Fibroblast of skin of right quadriceps (primary cell): Measurements from ENCODE around the gene RNPS1.
A peak's percentile ranks its signal among the peaks of the same experiment; 100 is the strongest.

Experiments used
- DNase-seq: peaks from one replicate; pipeline ENCODE4 v3.0.0-alpha.2; 2013

The RNPS1 gene, protein sequence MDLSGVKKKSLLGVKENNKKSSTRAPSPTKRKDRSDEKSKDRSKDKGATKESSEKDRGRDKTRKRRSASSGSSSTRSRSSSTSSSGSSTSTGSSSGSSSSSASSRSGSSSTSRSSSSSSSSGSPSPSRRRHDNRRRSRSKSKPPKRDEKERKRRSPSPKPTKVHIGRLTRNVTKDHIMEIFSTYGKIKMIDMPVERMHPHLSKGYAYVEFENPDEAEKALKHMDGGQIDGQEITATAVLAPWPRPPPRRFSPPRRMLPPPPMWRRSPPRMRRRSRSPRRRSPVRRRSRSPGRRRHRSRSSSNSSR

DNA sequence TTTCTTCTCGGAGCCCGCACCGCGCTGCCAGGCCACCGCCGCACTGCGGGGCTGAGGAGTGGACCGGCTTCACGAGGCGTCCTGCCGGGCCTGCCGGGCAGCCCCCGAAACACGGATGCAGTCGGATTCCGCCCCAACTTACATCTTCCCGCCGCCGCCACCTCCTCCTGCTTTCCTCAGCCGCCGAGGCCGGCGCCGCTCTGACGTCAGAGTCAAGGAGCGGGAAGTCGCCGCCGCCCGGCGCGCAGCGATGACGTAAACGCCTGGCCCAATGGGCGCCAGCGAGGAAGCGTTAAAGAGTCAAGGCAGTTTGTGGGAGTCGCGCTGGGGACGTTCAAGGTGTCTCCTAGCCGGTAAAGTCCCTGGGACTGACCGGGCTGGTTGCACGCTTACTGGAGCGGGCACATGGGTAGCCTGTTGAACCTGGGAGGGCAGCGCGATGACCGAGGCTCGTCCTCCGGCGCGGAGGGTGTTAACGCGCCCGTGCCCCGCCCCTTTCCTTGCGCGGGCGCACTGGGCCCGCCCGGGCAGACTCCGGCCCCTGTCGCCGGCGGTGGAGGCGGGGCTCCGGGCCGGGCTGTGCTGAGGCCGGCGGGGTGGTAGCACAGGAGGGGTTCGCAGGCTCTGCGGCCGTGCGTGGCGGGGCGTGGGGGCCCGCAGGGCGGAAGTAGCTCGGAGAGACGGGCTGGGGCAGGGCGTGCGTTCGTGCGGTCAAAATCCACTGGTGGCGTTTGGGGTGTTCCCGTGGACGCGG, at the start of gene RNPS1:
TSS of gene RNPS1 (minus strand) at position 214 of the 754 bp plus-strand sequence. CDS start 3,483 bp downstream, outside the sequence.
- DNase-seq = peak; percentile 96

DNA sequence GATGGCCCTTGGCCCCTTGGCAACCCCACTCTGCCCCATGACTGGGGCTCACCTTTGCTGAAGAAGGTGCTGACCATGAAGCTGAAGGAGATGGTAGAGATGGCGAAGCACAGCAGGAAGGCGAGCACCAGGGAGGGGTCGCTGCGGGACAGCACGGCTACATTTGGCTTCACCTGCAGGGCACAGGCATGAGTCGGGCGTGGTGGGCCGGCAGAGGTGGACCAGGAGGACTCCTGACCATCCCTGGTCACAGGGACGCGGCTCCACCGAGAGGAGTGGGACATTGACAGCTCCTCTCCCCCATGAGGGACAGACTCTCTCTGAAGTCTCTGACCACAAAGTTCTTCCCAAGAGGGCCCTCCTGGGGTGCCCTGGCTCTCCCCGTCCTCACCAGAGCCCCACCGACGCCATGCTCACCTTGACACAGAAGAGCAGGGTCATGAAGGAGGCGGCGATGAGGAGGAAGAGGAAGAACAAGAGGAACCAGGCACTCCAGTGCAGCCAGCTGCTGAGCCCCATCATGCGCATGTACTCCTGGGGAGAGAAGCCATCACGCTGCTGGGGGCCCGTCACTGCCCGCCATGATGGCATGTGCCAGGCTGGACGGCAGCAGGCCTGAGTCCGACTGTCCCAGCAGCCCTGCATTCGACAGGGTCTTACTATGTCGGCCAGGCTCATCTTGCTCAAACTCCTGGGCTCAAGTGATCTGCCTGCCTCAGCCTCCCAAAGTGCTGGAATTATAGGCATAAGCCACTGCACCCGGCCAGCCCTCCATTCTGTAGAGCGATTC, 49.5 kb upstream of the RNPS1 start:
- DNase-seq = no peak

DNA sequence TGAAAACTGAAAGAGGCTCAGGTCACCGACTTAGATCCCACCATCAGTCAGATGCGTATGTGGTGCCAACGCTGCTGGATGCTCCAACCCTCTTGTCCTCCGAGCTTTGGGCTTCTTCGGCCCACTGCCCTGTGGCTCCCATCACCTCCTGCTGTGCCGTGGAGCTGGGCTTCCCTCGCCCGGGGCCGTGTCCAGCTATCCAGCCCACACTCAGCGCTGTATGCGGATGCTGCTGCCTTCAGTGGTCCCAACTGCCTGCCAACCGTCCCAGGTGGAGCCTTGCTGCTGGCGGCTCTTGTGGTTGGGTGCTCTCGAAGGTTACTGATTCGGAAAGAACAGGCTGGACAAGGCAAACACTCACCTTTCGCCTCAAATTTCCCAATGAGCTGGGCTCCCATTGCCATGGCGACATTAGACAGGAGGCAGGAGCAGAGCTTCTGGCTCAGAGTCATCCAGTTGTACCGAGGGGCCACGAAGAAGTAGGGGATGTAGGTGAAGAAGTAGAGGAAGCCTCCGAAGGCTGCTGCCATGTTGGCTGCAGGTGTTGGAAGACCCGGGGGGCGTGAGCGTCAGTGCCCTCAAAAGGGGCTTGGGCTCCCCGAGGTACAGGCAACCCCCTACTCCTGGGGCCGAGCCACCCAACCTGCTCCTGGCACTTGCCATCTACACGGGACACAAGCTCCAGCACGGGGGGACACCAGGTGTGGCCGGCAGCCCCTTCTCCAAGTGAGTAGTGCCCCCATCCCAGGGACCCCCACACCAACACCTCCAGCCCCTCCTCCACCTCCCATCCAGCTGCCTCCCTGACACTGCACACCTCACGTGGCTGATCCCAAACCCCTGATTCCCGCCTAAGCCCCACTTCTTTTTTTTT, 40.4 kb upstream of the RNPS1 start:
- DNase-seq = no peak

DNA sequence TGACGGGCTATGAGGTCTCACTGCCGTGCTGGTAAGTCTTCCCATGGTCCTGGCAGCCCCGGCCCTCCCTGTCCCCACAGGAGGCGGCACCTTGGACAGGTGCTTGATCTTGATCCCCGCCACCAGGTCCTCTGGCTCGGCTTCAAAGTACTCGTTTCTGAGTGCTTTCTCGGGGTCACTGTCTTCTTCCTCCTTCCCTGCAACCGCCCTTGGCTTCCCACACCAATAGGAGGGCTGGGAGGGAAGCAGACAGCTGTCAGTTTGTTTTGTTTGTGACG, 31.9 kb upstream of the RNPS1 start:
- no peak for DNase-seq

DNA sequence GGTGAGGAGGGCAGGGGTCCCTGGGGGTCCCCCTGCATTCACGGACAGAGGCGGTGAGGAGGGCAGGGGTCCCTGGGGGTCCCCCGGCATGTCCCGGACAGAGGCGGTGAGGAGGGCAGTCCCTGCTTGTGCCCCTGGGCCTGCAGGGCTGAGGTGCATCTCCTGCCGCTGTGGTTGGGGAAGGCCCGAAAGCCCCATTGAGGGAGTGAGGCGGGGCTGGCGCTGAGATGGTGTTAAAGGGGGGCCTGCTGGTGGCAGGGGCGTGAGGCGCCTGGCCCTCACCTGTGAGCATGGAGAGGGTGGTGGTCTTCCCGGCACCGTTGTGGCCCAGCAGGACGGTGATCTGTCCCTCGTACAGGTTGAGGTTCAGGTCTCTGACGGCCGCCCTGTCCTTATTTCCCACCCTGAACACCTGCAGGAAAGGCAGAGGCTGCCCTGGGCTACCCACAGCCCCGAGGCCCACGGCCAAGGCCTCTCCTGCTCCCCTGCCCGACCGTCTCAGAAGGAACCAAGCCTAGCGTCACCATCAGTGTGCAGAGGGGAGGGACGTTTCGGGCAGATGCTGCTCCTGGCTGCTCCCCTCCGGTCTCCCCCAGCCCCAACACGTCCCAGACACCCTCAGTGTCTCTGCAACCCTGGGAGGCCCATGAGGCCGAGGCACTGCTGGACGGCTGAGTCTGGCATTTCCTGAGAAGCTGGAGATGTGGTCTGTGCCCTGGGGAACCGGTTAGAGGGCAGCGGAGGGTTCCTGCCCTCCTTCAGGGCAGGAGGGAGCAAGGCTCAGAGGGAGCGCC, 31.4 kb upstream of the RNPS1 start:
- DNase-seq = no peak

DNA sequence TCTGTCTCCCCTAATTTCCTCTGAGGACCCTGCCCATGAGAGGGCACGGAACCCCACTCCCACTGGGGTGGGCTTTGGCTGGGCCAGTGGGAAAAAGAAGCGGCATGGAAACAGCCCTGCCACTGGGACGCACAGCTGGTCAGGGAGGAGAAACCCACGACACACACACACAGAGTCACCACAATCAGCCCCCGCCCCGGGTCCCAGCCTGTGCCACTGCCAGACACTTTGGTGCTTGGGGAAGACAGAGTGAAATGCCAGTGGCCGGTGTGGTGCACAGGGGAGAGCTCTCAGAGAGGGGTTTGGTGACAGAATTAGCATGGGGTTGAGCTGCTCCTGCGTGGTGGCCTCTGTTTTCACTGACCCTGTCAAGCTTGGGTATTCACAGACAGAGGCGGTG, 30.7 kb upstream of the RNPS1 start:
- no peak for DNase-seq

DNA sequence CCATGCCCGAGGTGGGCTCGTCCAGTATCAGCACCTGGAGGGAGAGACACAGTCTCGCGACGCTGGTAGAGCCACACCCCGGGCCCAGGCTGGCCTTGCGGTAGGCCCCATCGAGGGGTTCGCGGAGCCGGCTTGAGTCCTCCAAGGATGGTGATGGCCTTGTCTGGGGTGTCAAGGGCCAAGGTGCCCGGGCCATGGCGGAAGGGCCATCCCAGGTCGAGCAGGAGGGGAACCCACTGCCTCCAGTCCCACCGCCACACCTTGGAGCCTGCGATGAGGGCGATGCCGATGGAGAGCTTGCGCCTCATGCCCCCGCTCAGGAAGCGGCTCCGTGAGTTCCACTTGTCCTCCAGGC, 29.6 kb upstream of the RNPS1 start:
- no peak for DNase-seq

DNA sequence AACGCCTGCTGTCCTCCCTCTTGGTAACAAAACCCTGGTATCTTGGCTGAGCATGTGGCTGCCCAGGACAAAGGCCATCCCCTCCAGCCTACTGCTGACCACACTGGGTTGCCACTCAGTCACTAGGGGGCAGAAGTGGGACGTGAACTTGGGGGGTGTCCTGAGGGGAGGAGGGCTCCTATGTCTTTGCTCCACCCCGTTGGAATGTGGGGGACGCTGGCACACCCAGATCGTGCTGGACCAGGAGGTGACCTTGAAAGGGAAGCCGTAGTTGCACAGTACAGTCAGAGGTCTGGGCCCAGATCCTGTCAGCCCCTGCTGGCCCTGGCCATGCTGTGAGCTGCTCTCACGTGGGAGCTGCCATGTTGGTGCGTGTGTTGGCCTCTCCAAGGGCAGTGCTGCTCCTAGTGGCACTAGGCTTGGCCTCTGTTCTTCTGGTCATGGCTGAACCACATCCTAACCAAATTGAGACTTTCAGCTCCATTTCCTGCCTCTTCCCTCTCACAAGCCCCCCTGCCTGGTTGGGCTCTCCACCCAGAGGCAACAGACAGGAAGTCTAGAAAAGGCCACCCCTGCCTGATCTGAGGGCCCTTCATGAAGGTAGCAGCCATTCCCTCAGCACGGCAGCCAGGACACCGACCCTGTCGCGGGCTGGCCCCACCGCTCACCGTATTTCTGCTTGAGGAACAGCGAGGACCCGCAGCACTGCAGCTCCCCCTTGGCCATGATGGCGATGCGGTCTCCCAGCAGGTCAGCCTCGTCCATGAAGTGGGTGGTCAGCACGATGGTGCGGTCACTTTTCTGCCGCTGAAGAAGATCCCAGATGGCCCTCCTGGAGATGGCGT, 29.0 kb upstream of the RNPS1 start:
- DNase-seq = no peak

DNA sequence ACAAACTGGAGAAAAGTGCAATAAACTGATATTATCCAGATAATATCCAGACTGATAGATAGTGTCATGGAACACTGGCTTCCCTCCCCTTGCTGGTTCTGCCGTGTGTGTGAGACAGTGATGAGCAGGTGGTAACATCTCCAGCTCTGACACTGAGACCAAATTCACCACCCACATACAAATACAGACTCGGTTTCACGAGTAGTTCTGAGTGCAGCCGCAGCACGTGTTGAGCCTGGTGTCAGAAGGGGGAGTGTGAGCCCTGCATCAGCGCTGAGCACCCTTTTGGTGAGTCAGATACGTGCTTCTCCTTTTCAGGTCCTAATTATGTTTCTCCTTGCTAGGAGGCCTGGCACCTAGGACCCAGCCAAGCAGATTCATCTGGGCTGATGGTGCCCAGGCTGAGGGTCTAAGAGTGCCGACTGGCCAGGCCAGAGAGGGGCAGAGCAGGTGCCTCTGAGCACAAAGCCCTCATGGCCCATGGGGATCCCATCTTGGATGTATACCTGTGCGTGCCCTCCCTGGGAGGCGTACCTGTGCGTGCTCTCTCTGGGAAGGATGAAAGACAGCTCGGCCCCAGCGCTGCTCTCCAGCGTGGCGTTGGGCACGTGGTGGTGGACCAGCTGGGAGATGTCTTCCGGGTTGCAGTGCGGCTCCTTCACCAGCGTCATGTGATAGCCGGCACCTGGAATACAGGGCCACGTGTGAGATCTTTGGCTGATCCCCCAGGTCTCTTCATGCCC, 27.3 kb upstream of the RNPS1 start:
- no peak for DNase-seq

DNA sequence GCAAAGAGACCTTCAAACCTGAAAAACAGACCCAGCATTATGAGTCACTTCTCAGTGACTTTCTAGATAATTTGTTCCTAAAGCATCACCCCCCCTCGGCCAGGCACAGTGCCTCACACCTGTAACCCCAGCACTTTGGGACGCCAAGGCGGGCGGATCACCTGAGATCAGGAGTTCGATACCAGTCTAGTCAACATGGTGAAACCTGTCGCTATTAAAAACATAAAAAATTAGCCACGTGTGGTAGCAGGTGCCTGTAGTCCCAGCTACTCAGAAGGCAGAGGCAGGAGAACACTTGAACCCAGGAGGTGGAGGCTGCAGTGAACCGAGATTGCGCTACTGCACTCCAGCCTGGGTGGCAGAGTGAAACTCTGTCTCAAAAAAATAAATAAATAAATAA, 24.3 kb upstream of the RNPS1 start:
- no peak for DNase-seq

DNA sequence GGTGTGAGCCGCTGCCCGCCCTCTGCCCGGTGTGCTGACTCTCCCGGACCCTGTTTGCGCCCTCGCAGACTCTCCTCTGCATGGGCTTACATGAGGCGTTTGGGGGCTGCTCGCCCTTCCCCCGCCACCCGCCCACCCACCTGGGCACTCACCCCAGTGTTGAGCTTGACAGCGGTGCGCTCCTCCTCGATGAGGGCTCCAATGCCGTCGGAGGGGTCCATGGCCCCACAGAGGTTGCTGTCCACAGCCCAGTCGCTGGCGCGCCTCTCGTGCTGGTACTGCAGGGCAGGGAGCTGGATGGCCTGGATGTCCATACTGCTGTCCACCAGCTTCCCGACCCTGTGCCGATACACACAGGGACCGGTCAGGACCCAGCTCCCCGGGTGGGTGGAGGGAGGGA, 21.4 kb upstream of the RNPS1 start:
- no peak for DNase-seq

DNA sequence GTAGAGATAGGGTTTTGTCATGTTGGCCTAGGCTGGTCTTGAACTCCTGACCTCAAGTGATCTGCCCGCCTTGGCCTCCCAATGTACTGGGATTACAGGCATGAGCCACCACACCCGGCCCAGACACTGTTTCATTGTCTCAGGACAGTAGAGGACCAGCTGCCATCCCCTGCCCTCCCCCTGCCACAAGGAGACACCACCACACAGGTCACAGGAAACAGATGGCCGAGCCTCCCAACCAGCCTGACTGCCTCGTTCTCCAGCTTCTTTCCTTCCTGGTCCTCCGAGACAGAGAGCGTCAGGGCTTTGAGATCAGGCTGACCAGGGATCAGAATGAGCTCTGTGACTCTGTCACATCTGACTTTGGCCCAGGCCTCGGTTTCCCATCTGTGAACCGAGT, 20.8 kb upstream of the RNPS1 start:
- DNase-seq = no peak

DNA sequence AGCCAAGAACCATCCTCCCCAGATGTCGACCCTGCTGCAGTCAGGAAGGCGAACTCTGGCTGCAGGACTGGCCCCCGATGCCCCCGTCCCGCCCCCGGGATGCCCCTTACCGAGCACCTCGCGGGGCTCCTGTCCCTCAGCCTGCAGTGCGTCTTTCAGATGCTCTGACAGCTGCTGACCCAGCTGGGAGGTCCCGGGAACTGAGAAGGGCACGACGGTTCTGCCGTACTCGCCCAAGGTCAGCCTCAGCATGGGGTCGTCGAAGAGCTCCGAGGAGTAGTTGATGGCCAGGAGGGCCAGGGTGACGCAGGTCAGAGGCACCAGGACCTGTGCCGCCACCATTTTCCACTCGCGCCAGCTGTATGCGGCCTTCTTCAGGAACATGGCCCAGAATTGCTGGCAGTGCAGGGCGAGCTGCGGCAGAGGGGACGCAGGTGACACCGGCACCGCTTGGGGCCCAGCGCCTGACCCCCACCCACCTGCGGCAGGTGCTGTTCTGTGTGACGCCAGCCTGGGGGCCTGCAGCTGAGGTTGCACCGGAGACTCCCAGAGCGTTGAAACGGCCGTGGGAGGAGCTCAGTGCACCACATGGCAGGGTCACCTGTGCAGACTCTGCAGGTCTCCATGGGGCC, 20.1 kb upstream of the RNPS1 start:
- DNase-seq = no peak

DNA sequence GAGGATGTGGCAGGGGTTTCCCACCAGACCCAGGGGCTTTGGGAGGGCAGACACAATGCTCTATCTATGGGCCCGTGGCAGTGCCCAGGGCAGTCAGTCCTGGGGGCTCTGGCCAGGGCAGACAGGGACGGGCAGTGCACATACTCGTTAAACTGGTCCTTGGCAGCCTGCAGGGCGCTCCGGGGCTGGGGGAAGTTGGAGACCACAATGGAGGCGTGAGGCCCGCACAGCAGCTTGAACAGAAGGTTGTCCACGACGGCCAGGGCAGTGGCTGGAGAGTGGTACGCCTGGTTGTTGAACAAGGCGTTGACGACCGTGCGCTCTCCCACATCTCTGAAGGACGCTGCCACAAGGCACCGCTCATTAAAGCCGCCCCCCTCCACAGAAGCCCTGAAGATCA, 18.6 kb upstream of the RNPS1 start:
- DNase-seq = no peak

DNA sequence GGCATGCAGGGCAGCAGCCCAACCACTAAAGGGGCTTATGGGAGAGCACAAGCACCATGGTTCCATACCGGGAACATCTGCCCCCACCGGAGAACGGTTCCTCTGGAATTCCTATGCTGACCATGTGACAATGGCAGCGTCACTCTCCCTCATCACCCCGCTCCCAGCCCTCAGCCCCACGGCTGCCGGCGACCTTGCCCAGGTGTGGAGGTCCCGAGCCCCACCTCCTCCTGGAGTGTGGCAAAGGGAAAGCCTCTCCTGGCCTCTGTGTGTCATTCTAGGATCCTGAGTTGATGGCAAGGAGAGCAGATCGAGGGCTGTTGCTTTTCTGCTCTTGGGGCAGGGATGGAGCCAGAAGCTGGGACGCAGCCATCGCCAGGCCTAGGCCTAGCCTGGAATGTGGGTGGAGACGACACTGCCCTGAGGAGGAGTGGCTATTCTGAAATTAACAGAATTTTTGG, 17.8 kb upstream of the RNPS1 start:
- DNase-seq = no peak

DNA sequence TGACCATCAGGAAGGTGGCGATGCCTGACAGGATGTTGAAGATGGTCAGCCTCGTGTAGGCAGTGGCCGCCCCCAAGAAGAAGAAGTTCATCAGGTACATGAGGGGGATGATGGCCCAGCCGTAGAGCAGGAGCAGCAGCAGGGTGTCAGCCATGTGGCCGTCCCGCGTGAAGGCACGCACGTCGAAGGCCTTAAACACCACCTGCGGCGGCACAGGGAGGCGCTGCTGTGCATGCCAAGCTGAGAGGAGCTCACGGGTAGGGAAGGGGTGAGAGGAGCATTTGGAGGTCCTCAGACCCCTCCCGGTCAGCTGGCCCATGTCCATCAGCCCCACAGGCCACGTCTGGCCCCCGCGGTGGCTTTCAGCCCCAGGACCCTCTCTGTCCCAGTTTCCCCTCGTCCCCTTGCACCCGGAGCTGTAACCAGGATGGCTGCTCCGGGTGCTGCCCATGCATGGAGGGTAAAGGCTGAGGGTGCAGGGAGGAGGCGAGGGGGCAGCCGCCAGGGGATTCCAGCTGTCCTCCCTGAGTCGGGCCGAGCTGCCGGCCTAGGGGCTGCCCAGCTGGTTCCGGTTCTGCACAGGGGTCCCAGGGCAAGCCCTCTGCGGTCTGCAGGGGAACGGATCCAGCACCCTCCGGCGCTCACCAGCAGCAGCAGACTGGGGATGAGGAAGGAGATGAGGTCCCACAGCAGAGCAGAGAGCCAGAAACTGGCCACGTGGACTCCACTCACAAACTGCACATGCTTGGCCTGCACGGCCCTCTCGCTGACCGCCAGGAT, 17.1 kb upstream of the RNPS1 start:
- DNase-seq = no peak

DNA sequence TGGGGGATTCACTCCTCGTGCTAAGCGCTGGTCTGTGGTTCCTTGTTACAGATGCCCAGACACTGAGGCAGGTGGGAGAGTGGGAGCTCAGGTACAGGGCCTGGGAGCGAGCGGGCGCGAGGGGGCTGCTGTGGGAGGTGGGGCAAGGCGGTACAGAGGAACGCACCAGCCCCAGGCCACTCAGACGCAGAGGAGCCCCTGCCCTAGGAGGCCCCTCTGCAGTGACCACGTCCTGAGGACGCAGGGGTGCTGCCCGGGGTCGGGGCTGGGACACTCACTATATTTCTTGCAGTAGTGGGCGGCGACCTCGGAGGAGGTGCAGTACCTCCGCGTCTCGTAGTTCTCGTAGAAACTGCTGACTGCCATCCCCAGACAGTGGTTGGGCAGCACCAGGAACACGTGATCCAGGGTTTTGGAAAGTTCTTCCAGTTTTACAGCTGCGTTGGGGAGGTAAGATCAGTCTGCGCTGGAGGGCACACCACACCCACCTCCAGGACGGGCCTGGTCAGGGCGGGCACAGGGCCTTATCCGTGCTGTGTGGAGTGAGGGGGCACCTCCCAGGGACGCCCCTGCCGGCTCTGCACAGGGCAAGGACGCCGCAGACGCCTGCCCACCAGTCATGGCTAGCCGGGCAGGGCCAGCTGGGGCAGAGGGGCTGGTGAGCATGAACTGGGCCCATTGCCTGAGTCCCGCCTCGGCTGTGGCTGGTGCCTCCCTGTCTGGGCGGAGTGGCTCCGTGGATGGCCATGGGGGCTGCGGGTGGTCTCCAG, 16.3 kb upstream of the RNPS1 start:
- DNase-seq = no peak

DNA sequence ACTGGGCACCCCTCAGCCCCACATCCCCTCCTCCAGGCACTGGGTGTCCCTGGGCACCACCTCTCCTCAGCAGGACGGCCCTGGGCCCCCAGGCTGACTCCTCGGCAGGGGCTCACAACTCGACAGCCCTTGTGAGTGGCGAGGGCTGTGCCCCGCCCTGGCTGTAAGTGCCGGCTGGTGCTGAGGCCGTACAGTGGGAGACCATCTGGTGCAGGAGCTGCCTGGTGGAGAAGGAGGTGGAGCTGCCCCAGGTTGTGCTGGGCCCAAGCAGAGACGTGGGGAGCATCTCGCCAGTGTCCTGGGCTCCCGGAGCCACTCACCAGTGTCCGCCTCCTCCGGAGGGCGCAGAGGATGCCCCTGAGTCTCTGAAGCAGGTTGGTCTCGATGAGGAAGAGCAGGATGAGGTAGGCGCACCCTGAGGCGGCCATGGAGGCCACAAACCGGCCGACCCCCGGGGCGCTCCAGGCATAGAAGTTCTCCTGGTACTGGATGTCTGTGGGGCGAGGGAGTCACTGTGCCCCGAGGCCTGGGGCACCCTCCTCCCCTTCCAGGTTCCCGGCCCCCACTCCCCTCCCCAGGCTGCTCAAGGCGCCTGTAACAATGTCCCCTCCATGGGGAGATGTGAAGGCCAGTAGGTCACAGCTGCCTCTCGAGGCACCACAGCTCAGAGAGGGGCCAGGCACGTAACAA, 15.1 kb upstream of the RNPS1 start:
- no peak for DNase-seq
